Kidney (tissue), 14 donors: ENCODE results near the gene BHLHE40. TPM values are rescaled to one million over a fixed set of nuclear protein-coding genes. Genes with fewer than 3 reads are reported as not detected.

Experiments
- DNase-seq, 5 donors: peaks; one replicate each; pipeline ENCODE4 v3.0.0-alpha.2; 2013 to 2020
- FAIRE-seq: peaks from 2 replicates; lab custom pipeline; 2012; peaks lifted over from hg19 to GRCh38; lab: Jason Lieb, UNC
- H3K27ac ChIP-seq, 2 donors: one replicate each; pipeline ENCODE4 v1.7.0; 2013; ENCODE audit warnings: low read depth in 2 of 2, low read length in 2 of 2, inconsistent platforms in 1 of 2
- H3K27me3 ChIP-seq: one replicate; pipeline ENCODE4 v1.7.1; 2013; ENCODE audit warnings: low read length, inconsistent platforms; ENCODE audit not compliant: control insufficient read depth, insufficient read depth
- H3K36me3 ChIP-seq, 3 donors: one replicate each; pipeline versions ENCODE4 v1.7.0 to v1.7.1; 2013; ENCODE audit warnings: low read length in 3 of 3, control low read depth in 1 of 3, inconsistent platforms in 1 of 3; ENCODE audit not compliant: insufficient read depth in 3 of 3, control insufficient read depth in 2 of 3
- H3K4me1 ChIP-seq, 3 donors: one replicate each; pipeline versions ENCODE4 v1.7.0 to v1.7.1; 2013; ENCODE audit warnings: low read length in 3 of 3, inconsistent platforms in 1 of 3, low read depth in 1 of 3; ENCODE audit not compliant: control insufficient read depth in 2 of 3, insufficient read depth in 2 of 3
- H3K4me3 ChIP-seq, 3 donors: one replicate each; pipeline versions ENCODE4 v1.7.0 to v1.8.1; 2013; ENCODE audit warnings: low read length in 3 of 3, control low read depth in 1 of 3, inconsistent platforms in 1 of 3
- H3K9ac ChIP-seq, 3 donors: one replicate each; pipeline versions ENCODE4 v1.7.0 to v1.7.1; 2013; ENCODE audit warnings: low read length in 3 of 3, control low read depth in 1 of 3, inconsistent platforms in 1 of 3
- H3K9me3 ChIP-seq, 3 donors: one replicate each; pipeline versions ENCODE4 v1.7.0 to v1.7.1; 2013; ENCODE audit warnings: low read length in 3 of 3, control low read depth in 1 of 3, inconsistent platforms in 1 of 3; ENCODE audit not compliant: control insufficient read depth in 2 of 3, insufficient read depth in 1 of 3
- intact Hi-C: fragments of 100-400 bp; cut with DNase I; formaldehyde crosslinking; loops from one replicate; pipeline ENCODE4 v1.11.1; 2022
- polyA plus RNA-seq: library from polyadenylated mRNA; stranded (reverse); fragments of 350-450 nt; fragmentation: Illumina TruSeq; extraction: RNeasy Lipid Tissue Mini Kit (QIAGEN cat#74804); gene quantifications from one replicate; pipeline ENCODE4 v1.2.3, GENCODE V29; 2014; ENCODE audit warnings: low read depth, low replicate concordance; ENCODE audit not compliant: insufficient read depth
- total RNA-seq: library from RNA; stranded (reverse); fragmentation: NEBNext Ultra II Directional; extraction: Animal tissue kit (Norgen Biotek cat#: 25700); gene quantifications from one replicate; pipeline ENCODE4 v1.2.1, GENCODE V29; 2021
- TF ChIP-seq, protein P1 (sequence below): IDR thresholded peaks from 3 replicates; pipeline ENCODE4 v1.5.1; 2012; ENCODE audit warnings: mild to moderate bottlenecking, moderate library complexity, borderline replicate concordance; ENCODE audit not compliant: insufficient read depth; ENCODE audit errors: extremely low read depth
- donor health status: control.
- donor health status: control.
- donor health status: control.
- donor health status: control.
- donor health status: control.
- donor health status: DM: yes; HTN: yes; CAD: no.
- donor health status: Normal renal cell carcinoma (clear cell type).

BHLHE40 gene
- total and polyA plus RNA-seq, 2 donors from 2014 or later: 39.4 to 147 TPM

DNA sequence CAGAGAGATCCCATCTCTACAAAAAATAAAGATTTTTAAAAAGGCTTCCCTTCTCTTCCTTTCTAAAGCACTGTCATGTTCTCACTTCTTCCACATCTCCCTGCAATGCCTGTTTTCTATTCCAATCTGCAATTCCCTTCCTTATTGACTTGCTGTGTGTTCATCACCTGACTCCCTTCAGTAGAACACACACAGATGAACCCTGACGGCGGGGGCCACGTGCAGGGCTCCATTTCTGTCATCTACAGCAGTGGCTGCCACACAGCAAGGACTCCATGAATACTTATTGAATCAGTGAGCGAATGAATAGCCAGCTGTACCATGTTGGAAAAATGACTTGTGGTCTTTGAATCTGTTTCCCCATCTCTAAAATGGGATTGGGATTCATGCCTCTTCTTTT, 26.1 kb downstream of the BHLHE40 start:
- Histone ChIP-seq H3K27ac (no peak overlapping the region), H3K36me3 (no peaks in the 10 kb centered on the region), H3K4me1 (peaks cover 0 to 3% (median 0%) of the 10 kb centered on the region in 3 donors), H3K4me3 (no peak overlapping the region), H3K9me3 (no peaks in the 10 kb centered on the region), H3K9ac (no peak overlapping the region), H3K27me3 (no peaks in the 10 kb centered on the region)
- TF ChIP-seq, protein P1, sequence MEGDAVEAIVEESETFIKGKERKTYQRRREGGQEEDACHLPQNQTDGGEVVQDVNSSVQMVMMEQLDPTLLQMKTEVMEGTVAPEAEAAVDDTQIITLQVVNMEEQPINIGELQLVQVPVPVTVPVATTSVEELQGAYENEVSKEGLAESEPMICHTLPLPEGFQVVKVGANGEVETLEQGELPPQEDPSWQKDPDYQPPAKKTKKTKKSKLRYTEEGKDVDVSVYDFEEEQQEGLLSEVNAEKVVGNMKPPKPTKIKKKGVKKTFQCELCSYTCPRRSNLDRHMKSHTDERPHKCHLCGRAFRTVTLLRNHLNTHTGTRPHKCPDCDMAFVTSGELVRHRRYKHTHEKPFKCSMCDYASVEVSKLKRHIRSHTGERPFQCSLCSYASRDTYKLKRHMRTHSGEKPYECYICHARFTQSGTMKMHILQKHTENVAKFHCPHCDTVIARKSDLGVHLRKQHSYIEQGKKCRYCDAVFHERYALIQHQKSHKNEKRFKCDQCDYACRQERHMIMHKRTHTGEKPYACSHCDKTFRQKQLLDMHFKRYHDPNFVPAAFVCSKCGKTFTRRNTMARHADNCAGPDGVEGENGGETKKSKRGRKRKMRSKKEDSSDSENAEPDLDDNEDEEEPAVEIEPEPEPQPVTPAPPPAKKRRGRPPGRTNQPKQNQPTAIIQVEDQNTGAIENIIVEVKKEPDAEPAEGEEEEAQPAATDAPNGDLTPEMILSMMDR: no peak
- FAIRE-seq (no peak), DNase-seq (no peak)
- intact Hi-C loops: no loop called here

DNA sequence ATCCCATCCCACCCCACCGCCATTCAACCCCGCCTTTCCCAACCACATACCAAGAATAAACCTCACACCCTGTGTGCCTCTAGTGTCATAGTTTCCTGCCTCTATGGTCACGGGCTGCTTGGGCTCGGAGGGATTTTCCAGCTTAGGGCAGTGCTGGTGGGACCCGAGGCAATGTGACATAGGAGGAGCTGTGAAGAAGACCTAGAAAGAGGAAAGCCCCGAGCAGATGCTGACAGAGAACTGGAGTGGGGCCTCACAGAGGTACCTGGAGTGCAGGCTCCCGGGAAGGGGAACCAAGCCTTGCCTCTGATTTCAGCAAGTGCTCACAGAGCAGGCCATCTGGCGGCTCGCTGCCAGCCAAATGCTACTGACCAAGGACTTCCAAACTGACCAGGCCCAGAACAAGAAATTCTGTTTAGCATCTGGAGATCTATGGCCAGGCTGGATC, 27.5 kb downstream of the BHLHE40 start:
- Histone ChIP-seq H3K9ac (no peak overlapping the region), H3K27me3 (no peaks in the 10 kb centered on the region), H3K4me1 (peaks cover 0 to 3% (median 0%) of the 10 kb centered on the region in 3 donors), H3K4me3 (no peak overlapping the region), H3K36me3 (no peaks in the 10 kb centered on the region), H3K9me3 (no peaks in the 10 kb centered on the region), H3K27ac (no peak overlapping the region)
- no peak for FAIRE-seq
- no peak for DNase-seq
- TF ChIP-seq, protein P1: no peak
- intact Hi-C loops: no loop called here

DNA sequence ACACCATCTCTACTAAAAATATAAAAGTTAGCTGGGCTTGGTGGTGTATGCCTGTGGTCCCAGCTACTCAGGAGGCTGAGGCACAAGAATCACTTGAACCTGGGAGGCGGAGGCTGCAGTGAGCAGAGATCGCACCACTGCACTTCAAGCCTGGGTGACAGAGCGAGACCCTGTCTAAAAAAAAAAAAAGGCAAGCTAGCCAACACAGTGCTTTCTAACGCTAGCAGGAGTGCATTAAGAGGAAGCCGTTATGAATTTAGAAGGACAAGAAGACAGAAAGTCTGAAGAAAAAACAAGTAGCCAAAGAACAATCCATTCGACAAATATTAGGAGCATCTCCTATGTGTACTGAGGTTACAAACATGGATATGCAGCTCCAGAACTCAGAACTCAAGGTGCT, 28.6 kb downstream of the BHLHE40 start:
- FAIRE-seq: no peak
- intact Hi-C loops: no loop called here
- no peak overlapping the region for H3K27ac ChIP-seq
- TF ChIP-seq, protein P1: no peak
- no peak for DNase-seq
- no peaks in the 10 kb centered on the region for H3K36me3 ChIP-seq
- no peaks in the 10 kb centered on the region for H3K4me1 ChIP-seq
- no peaks in the 10 kb centered on the region for H3K9me3 ChIP-seq
- no peak overlapping the region for H3K4me3 ChIP-seq
- H3K27me3 ChIP-seq: no peaks in the 10 kb centered on the region
- no peak overlapping the region for H3K9ac ChIP-seq
